GM19468 (cell line): Measurements from ENCODE around the gene ZFP1.
"Not testable (repeated sequence)": the region's sequence is repeated elsewhere in the genome, so short reads cannot be mapped to it uniquely, and the experiment has no call there.

Experiments
- ATAC-seq: cut with Tn5 transposase; IDR thresholded peaks from one replicate; pipeline ENCODE4 v1.9.1; 2021; ENCODE audit warnings: mild to moderate bottlenecking, moderate library complexity, moderate number of reproducible peaks; ENCODE audit not compliant: unreplicated experiment; ENCODE audit errors: extremely low read depth

The ZFP1 gene

DNA sequence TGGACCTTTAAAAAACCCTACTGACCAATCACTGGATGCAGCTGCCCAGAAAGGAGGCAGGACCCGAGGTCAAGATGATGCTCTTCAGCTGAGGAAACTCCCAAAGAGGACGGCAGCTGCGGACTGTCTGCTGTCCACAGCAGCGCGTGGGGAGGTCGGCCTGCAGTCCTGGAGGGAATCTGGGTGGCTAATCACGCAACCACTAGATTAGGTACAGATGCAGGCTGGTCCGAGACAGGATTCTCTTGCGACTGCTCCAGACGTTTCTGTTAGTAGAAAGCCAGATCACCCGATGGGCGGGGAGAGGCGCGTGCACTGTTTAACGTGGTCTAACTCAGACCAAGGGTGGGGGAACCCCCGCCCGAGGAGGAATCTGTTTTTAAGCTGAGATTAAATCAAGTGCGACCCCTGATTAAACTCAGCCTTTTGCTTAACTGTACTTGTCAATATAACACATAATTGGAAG is 49.8 kb downstream of the ZFP1 start:
- no peak for ATAC-seq

DNA sequence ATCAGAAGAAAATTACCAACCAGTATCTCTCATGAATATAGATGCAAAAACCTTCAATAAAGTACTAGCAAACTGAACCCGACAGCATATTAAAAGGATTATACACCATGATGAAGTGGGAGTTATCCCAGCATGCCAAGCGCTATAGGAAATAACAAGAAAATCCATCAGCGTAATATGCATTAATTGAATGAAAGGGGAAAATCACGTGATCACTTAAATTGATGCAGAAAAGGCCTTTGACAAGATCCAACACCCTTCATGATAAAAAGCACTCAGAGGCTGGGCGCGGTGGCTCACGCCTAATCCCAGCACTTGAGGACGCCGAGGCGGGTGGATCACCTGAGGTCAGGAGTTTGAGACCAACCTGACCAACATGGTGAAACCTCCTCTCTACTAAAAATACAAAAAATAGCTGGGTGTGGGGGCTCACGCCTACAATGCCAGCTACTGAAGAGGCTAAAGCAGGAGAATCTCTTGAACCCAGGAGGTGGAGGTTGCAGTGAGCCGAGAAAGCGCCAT is 53.8 kb downstream of the ZFP1 start:
- no peak for ATAC-seq

DNA sequence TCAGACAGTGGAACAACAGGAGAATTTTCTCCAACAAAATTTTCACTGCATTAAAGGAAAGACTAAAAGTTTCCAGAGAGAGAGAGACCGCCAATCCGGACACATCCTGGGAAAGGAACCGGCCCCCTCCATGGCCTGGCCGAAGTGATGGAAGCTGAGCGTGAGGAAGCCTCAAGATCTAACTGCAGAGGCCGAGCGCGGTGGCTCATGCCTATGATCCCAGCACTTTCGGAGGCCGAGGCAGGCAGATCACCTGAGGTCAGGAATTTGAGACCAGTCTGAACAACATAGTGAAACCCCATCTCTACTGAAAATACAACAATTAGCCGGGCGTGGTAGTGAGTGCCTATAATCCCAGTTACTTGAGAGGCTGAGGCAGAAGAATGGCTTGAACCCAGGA is 54.8 kb downstream of the ZFP1 start:
- ATAC-seq = no peak

DNA sequence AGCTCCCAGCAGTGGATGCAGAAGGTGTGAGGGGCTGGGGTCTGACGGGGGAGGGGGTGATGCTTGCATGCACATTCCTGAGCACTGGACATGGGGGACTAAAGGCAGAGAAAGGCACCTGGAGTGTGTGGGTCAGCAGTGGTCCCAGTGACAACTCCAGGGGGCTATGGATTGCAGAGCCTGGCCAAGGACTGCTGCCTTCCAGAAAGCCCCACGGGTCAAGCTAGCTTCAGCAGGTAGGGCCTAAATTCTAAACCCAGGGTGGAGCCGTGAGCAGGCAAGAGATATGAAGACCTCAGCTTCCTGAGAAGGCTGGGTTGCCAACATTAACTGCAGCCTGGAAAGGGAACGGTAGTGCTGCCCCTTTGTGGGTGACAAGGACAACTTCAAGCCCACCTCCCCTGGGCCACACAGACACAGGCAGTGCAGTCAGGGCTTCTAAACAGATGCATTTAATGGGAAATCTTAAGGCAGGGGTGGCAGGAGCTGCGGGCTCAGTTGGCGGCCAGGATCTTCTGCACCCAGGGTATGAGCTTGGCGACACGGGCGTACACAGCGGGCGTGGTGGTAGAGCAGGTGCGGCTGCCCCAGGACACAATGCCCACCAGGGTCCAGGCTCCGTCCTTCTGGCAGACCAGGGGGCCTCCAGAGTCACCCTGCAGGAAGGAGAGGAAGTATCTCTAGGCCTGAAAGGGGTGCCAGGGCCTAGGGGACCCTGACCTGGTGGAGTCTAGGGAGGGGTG is 55.5 kb downstream of the ZFP1 start:
- no peak for ATAC-seq

DNA sequence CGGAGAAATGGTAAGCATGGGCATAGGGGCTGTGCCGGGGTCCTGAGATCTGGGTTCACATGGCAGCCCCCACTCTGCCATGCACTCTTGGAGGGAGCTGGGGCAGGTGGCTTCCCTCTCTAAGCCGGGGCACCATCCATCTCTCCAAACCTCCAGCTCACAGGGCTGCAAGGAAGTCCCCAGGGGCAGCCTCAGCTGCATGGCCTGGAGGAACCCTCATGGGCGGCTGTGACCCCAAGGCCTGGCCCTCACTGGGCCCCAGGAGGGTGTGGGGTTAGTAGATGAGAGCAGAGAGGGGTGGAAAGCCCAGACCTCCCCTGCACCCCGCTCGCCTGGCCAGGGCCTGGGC is 56.1 kb downstream of the ZFP1 start:
- no peak for ATAC-seq

DNA sequence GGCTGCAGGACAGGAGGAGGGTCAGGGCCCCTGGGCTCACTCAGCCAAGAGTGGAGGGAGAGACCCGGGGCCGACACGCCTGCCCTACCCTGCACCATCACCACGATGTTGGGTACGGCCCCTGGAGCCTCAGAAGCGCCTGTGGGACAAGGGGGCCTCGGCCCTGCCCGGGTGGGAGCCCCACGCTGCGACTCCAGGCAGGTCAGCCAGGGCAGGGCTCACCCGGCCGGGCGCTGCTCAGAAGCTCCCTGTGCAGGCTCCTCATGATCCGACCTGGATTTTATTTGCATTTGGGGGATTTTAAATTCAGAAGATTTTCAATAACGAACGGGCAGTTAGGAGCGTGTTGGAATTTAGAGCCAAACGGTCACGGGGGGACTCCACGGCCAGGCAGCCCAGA is 56.6 kb downstream of the ZFP1 start:
- not testable (repeated sequence) for ATAC-seq

DNA sequence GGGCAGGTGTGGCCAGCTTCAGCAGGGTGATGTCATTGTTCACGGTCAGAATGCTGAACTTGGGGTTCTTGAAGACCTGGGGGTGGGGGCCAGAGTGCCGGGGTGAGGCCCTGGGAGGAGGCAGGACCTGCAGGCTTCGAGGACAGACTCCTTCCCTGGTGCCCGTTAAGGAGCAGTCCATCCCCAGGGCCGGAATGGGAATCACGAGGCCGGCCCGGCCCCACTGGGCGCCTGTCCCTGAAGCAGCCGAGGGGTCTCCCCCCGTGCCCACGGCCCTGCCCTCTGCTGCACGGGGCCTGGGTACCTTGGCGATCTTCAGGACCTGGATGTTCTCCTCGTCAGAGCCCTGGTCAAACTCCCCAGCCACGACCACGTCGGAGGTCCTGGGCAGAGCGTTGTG is 57.1 kb downstream of the ZFP1 start:
- ATAC-seq = not testable (repeated sequence)

DNA sequence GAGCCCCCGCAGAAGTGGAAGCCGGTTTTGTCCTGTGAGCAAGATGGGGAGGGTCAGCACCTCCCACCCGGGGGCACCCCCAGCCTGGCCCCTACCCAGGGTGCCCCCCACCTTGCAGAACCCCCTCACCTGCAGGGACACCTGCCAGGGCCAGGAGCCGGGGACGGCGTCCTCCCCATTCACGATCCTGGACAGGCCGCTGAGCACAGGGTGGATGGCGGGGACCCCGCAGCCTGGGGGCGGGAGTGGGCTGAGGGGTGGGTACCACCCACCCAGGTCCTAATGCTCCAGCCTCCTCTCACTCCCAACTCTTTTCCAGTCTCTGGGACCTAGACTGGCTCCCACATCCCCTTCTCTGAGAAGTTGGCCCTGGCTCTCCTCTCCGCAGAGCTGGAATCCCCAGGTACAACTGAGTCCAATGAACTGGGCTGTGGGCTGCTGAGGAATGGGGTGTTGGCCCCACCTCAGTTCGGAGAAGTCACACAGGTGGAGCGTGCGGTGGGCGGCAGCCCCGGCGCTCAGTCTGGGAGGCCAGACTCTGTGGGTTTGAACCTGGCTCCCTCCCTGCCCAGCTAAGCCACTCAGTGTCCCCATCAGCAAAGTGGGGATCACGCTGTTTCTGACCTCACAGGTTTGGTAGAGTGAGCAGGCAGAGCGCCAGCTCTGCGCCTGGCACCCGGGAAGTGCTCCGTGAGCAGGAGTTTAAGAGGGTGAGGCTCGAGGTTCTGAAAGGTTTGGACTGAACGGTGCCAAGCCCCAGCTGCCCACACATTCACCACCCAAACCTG is 57.8 kb downstream of the ZFP1 start:
- not testable (repeated sequence) for ATAC-seq

DNA sequence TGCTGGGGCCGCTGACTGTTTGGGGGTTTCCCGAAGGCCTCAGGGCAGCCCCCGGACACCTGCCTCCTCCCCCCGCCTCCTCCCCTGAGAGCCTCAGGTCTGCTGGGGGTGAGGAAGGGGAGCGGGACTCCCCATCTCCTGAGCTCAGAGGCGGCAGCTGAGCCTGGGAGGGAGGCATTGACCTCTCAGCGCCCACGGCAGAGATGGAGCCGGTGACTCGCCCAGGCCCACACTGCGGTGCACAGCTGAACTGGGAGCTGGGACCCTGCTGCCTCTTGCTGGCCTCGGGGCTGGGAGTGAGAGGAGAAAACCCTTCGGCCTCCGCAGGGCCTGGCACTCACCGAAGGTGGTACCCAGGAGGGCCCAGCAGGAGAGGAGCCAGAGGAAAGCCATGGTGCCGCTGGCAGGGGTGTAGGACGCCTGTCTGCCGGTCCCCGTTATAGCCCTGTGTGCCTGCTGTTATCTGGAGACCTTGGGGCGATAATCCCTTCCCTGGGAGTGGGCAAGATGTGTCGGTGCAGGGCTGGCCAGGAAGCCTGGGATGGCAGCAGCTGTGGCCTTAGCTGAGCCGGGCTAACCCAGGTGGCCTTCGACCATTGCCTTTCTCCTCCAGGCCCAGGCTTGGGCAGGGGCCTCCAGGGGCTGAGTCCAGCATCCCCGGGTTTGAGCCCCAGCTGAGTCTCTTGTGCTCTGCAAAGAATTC is 58.6 kb downstream of the ZFP1 start, which contains the start of gene CTRB2:
CTRB2 (minus strand) TSS at position 413 of the 703 bp plus-strand sequence; CDS start at position 393, 20 bp downstream.
- no peak for ATAC-seq

DNA sequence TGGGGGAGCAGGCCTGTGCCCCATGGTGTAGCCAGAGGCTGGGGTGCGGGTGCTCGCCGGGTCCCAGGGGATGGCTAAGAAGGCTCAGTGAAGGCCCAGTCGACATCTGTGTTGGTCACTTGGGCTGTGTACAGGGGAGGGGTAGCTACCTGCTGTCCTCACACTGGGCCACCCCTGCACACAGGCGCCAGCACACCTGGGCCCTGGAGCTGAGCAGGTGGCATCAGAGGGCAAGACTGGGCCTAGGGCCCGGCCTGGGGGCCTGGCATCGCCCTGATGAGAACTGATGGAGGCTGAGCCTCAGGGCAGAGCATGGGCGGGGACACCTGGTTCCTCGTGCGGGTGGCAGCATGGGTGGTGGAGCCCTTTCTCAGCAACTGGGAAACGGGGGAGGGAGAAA is 59.5 kb downstream of the ZFP1 start:
- ATAC-seq = no peak

DNA sequence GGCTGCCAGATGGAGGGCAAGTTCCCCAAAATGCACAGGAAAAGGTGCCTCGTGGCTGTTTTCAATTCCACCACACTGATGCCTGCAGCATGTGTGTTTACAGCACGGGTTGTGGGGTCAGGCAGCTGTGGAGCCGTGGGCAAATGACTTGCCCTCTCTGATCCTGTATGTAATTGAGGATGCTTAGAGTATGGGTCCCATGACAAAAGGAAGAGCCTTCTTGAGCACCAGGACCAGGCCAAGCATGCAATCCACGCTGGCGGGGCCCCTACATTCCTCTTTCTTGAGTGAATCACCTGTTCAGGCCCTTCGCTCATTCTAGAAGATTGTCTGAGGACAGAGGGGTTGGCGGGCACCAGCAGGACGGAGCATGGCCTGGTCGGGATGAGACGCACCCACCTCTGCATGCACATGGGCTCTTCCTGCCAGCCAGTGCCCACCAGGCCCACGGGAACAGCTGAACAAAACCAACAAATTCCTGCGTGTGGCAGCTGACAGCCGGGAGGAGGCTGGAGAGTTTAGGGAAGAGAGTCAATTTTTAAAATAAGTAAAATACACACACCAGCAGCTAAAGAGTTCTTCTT is 60.0 kb downstream of the ZFP1 start:
- no peak for ATAC-seq

DNA sequence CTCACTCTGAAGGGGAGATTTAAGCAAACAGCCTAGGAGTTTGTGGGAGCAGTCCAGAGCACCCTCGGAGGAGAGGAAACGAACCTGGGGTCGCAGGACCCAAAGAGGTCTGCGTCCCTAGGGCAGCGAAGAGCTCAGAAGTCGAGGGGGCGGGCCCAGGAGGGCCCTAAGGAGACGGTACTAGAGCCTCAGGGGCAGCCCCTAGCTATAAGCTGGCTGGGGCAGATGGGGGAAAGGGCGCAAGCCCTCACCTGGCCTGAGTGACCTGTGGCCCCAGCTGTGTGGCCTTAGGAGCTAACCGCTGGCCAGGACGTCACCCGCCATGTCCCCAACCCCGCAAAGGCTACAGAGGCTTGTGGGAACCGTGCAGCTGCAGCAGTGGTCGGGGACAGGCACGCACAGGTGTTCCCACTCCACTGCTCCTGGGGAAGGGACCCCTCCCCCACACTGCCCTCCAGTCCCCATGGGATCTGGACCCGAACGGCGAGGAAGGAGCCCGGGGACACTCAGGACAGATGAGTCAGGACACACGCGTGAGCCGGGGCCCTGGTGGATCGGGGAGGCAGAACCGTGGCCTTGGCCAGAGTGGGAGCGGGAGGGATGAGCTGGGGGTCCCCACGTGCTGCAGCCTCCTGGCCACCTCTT is 60.7 kb downstream of the ZFP1 start:
- ATAC-seq = no peak

DNA sequence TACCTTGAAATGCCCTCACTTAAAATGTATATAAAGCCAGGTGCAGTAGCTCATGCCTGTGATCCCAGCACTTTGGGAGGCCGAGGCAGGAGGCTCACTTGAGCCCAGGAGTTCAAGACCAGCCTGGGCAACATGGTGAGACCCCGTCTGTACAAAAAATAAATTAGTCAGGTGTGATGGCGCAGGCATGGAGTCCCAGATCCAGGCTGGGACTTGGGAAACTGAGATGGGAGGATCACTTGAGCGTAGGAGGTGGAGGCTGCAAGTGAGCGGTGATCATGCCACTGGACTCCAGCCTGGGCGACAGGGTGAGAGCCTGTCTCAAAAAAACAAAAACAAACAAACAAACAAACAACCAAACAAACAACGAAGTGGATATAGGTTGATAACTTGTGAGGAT is 61.2 kb downstream of the ZFP1 start:
- not testable (repeated sequence) for ATAC-seq

DNA sequence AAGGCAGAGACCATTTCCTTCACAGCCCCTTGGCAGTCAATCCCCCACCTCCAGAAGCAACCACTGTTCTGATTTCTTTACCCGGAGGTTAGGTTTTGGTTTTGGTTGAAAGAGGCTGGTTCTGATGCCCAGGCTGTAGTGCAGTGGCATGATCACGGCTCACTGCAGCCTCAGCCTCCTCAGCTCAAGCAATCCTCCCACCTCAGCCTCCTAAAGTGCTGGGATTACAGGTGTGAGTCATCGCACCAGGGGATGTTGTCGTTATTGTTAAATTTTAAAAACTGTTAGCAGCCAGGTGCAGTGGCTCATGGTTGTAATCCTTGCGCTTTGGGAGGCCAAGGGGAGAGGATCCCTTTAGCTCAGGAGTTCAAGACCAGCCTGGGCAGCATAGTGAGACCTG is 61.6 kb downstream of the ZFP1 start:
- no peak for ATAC-seq

DNA sequence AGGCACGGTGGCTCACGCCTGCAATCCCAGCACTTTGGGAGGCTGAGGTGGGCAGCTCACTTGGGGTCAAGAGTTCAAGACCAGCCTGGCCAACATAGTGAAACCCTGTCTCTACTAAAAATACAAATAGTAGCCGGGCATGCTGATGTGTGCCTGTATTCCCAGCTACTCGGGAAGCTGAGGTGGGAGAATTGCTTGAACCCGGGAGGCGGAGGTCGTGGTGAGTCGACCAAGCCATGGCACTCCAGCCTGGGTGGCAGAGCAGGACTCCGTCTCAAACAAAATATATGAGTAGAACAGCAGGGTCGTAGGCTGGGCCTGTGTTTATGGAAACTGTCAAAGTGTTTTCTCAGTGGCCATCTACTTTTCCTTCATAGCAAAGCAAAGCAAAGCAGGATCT is 63.0 kb downstream of the ZFP1 start:
- not testable (repeated sequence) for ATAC-seq

DNA sequence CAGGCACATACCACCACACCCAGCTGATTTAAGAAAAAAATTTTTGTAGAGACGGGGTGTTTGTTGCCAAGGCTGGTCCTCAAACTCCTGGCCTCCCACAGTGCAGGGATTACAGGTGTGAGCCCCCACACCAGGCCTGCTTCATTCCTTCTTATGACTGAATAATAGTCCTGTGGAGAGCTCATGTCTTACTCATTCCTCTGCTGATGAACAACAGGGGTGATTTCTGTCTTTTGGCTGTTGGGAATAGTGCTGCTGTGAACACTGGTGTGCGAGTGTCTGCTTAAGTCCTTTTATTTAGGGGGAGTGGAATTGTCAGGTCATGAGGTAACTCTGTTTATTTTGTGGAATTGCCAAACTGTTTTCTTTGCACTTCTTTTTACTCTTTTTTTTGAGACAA is 67.8 kb downstream of the ZFP1 start:
- no peak for ATAC-seq

DNA sequence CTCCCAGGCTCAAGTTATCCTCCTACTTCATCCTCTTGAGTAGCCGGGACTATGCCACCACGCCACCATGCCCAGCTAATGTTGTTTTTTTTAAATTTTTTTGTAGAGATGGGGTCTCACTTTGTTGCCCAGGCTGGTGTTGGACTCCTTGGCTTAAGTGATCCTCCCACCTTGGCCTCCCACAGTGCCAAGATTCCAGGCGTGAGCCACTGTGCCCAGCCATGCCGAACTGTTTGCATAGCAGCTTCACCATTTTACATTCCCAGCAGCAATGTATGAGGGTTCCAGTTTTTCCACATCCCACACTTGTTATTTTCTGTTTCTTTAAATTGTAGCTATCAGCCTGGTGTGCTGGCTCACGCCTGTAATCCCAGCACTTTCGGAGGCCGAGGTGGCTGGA is 68.3 kb downstream of the ZFP1 start:
- no peak for ATAC-seq

DNA sequence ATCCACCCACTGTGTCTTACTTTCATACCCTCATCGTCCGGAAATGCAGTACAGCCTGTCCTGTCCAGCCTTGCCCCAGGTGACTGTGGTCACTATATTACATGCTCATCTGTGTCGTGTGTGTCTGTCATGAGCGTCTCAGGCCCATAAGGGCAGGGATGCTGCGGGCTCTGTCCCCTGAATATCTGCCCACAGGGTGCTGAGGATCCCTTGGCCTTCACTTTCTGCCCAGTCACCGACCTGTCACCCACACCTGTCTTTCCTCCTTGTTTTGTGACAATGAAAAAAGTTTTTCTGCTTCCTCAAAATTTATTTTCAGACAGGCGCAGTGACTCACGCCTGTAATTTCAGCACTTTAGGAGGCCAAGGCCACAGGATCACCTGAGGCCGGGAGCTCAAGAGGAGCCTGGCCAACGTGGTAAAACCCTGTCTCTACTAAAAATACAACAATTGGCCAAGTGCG is 69.1 kb downstream of the ZFP1 start:
- no peak for ATAC-seq

DNA sequence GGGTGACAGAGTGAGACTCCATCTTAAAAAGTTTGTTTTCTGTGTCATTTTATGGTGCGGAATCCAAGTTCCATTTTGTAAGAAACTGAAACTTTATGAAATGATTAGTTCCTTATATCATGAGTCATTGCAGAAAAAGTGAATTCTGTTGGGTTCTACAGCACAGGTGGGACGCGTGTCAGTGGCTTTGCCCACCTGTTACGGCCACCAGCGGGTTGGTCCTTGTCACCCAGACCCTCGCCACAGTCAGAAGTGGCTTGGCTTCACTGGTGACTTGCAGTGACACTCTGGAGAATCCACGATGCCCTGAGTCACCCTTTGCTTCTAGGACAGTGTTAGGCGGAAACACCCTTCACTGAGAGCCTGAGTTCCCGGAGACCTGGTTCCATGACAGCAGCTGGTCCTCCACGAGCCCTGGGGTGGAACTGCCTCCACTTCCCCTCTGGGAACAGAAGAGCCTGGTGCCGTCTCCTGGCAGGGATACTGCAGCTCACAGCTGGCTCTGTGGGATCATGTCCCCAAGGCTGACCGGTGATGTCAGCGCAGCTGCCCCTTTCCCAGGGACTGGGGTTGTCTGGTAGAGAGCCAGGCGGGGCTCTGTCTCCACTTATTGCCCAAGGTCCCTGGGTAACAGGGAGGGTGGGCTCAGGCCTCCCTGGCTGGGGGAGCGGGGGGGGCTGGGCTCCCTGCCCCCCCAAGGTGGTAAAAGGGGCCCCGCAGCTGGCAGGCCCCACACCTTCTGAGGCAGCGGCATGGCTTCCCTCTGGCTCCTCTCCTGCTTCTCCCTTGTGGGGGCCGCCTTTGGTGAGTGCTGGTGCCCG is 70.1 kb downstream of the ZFP1 start, which contains the start of gene CTRB1:
CTRB1 (plus strand) TSS at position 733 of the 821 bp plus-strand sequence; CDS start at position 753, 20 bp downstream.
- peak; percentile 73 for ATAC-seq
